Stimulated activated naive CD4-positive, alpha-beta T cell treated with Interleukin-2 at 50 U/mL for 16 hours (primary cell): Measurements from ENCODE around the gene PRR14L.
A peak's percentile ranks its signal among the peaks of the same experiment; 100 is the strongest.
"Not testable (repeated sequence)": the region's sequence is repeated elsewhere in the genome, so short reads cannot be mapped to it uniquely, and the experiment has no call there.

Source experiments
- DNase-seq: peaks from one replicate; lab custom pipeline; 2025; lab: John Stamatoyannopoulos, UW

The PRR14L gene

GRCh38 chr22:31681349-31682345 is 68.3 kb downstream of the PRR14L start:
- DNase-seq: no peak

- DNase-seq: no peak
Observed at GRCh38 chr22:31680861-31681341, 69.0 kb downstream of the PRR14L start.

- DNase-seq: no peak
Observed at GRCh38 chr22:31678748-31679147, 71.2 kb downstream of the PRR14L start.

GRCh38 chr22:31676700-31677099 is 73.2 kb downstream of the PRR14L start:
- peak; percentile 88 for DNase-seq

GRCh38 chr22:31674219-31674618 is 75.7 kb downstream of the PRR14L start:
- DNase-seq: not testable (repeated sequence)

GRCh38 chr22:31668849-31669248 is 81.1 kb downstream of the PRR14L start:
- not testable (repeated sequence) for DNase-seq

GRCh38 chr22:31662668-31663037 is 87.3 kb downstream of the PRR14L start:
- DNase-seq: no peak

GRCh38 chr22:31661851-31662667 is 87.9 kb downstream of the PRR14L start, which contains the start of gene PISD:
Gene PISD (minus strand): TSS chr22:31662215. CDS start chr22:31662208, 7 bp downstream.
- DNase-seq: peak; percentile 94

- peak; percentile 52 for DNase-seq
Observed at GRCh38 chr22:31660860-31661341, 89.0 kb downstream of the PRR14L start.

GRCh38 chr22:31659246-31659645 is 90.7 kb downstream of the PRR14L start:
- no peak for DNase-seq

GRCh38 chr22:31654408-31654807 is 95.5 kb downstream of the PRR14L start:
- DNase-seq: no peak

GRCh38 chr22:31653944-31654343 is 96.0 kb downstream of the PRR14L start:
- DNase-seq: no peak

- DNase-seq: no peak
Observed at GRCh38 chr22:31652911-31653684, 96.8 kb downstream of the PRR14L start.

GRCh38 chr22:31652088-31652487 is 97.8 kb downstream of the PRR14L start:
- no peak for DNase-seq

- no peak for DNase-seq
Observed at GRCh38 chr22:31651664-31652063, 98.3 kb downstream of the PRR14L start.

- DNase-seq: no peak
Observed at GRCh38 chr22:31650391-31650790, 99.5 kb downstream of the PRR14L start.

- no peak for DNase-seq
Observed at GRCh38 chr22:31647523-31648320, 102.2 kb downstream of the PRR14L start.

- DNase-seq: no peak
Observed at GRCh38 chr22:31647066-31647465, 102.9 kb downstream of the PRR14L start.

- peak; percentile 51 for DNase-seq
Observed at GRCh38 chr22:31646186-31647019, 103.5 kb downstream of the PRR14L start.
